GM21423 (cell line): ENCODE results near the gene ABCD1.
"Not testable (repeated sequence)": the region's sequence is repeated elsewhere in the genome, so short reads cannot be mapped to it uniquely, and the experiment has no call there.

ENCODE experiments used
- ATAC-seq: cut with Tn5 transposase; IDR thresholded peaks from one replicate; pipeline ENCODE4 v1.9.1; 2021; ENCODE audit warnings: mild to moderate bottlenecking, moderate library complexity; ENCODE audit not compliant: unreplicated experiment

The ABCD1 gene

DNA sequence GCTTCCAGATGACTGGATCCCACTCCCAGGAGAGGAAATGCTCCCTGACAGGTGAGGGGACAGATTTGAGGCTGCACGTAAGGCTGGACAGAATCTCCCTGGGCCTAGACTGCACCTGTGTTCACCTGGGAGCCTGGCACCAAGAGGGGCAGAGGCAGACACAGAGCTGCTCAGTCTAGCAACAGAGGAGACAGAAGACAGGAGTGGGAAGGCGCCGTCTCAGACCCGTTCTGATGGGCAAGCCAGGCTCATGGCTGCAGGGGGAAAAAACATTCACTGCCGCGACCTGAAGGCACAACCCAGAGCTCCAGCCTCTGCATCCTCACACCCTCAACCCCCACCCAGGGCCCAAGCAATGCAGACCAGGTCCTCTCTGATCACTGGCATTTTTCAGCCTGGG is 17.2 kb upstream of the ABCD1 start:
- ATAC-seq: no peak

DNA sequence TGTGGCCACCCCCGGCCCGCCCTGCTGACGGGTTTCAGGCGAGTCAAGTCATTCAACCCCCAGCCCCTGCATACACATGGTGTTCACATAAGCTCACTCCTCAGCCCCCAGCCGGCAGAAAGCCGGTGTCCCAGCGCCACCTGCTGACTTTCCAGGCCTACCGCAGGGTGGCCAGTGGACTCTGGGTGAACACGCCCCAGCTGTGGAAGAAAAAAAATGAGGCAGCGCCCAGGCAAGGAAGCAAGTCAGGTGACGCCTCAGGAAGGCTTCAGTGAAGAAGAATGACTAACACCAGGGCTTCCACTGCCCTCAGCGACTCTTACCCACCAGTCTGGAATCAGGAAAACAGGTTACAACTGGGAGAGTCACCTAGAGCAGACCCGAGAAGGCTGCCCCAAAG is 16.2 kb upstream of the ABCD1 start:
- ATAC-seq: no peak

DNA sequence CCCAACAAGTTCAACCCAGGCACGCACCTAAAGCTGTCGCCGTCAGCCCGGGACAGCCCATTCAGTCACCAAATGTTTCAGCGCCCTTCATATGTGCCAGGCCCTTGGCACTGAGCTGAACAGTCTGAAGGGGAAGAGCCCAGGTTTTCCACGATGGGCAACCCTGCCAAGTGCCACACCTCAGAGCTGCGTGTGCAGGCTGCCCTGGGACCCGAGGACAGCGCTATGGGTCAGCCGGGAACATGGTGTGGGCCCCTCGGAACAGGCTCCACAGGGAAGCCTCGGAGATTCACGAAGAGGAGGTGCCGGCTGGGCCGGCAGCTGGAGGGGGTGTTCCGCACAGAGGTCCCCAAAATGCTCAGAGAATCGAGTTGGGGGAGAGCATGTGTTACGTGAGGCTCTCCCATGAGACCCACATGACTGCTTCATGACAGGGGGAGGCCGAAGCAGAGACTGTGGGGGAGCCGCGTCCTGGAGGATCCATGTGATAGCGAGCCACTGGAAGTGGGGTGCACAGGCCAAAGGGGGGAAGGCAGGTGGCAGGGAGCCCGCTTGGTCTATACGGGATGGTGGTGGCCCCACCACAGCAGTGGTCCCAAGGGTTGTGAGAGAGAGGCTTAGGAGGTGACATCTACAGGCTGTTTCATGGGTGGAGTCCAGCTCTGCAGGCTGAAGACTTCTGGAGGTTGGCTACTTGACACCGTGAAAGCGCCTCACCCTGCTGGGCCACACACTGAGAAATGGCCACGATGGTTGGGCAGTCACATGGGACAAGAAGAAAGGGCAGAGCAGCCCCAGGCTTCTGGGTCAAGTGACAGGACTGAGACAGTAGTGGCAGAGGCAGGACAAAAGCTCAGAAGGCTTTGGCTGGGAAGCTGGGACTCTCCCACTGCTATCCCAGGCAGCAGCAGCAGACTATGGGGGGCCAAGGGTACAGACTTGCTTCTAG is 14.7 kb upstream of the ABCD1 start:
- no peak for ATAC-seq

DNA sequence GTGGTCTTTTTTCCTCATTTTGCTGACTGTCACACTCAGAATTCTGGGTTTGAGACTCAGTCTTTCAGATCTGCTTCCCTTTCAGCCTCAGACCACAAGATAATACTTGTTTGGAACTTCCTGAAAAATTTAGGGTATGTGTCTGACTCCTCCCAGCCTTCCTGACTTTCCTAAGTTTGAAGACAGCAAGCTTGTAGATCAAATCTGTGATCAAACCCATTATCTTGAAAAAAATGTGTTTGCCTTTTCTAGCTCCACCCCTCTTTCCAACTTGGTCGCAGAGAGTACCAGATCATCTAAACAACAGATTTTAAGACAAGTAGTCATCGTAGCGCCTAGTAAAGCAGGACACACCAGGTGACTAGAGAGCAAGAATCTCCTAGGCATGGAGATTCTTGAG is 10.4 kb upstream of the ABCD1 start:
- no peak for ATAC-seq

DNA sequence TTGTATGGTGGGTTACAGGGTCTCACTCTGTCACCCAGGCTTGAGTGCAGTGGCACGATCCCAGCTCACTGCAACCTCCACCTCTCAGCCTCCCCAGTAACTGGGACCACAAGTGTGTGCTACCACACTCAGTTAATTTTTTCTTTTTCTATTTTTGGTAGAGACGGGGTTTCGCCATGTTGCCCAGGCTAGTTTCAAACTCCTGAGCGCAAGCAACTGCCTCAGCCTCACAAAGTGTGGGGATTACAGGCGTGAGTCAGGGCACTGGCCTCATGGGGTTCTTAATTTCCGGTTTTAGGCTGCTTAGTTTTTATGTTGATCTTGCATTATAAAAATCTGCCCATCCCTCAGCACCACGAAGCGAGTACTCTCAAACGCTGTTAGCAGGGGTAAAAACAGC is 7.2 kb upstream of the ABCD1 start:
- no peak for ATAC-seq

DNA sequence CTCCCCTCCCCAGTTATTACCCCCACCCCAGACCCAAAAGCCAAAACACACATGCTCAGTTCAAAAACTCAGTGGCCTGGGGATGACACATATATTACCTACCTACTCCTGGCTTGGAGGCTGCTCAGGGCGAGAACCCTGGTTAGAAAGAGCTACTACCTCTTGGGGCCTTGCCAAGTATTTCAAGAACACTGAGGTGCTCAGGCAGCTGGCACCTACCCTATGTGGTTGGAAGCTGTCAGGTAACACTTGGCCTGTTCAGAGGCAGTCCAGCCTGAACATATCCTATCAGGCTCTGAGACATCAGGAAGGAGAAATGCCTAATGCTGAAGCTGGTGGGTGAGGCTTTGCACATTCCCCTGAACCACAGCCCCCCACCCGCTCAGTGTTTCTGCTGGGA is 5.4 kb upstream of the ABCD1 start:
- no peak for ATAC-seq

DNA sequence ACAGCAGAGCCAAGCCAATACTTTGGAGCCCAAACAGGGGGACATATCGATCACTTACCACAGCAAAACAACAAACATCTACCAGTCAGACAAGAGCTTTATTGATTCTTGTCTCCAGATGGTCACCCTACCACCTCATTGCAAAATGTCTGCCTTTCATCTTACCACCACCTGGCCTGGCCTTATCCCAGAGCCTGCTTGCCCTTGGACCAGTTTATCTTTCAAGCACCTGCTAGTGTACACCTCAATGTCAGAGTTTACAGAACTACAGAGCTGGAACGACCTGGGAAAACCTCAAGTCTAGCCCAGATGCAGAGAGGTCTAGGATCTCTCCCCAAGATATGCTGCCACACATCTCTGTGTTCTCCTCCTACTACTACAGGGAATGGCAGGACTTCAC is 5.0 kb upstream of the ABCD1 start:
- ATAC-seq: no peak

DNA sequence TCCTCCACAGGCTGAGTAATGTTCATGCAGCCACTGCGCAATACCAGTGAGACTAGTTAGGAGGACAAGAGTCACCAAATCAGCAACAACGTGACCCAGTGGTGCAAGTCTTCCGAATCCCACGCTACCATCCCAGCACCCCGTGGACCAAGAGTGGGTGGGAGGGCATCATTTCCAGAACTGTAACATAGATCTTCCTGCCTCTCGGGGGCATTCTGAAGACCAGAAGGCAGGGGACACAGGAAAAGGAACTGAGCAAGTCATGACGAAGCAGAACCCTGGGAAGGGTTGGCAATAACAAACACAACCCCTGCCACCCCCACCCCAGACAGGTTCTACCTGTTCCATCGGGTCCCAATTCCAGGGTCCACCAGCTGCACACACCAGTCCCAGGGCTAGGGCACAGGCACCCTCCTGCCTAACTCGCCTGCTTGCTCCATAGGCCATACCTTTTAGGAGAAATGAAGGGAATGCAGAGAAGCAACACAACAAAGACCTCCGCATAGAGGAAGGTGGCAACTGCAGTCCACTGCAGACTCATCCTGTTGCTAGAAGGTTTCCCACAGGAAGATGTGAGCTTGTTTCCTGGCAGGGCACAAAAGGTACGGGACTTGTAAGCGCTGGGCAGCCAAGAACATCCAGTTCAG is 1.8 kb upstream of the ABCD1 start:
- no peak for ATAC-seq

- ATAC-seq: peak; percentile 29
Measured at GRCh38 chrX:153723351-153724251, 1.1 kb upstream of the ABCD1 start.

DNA sequence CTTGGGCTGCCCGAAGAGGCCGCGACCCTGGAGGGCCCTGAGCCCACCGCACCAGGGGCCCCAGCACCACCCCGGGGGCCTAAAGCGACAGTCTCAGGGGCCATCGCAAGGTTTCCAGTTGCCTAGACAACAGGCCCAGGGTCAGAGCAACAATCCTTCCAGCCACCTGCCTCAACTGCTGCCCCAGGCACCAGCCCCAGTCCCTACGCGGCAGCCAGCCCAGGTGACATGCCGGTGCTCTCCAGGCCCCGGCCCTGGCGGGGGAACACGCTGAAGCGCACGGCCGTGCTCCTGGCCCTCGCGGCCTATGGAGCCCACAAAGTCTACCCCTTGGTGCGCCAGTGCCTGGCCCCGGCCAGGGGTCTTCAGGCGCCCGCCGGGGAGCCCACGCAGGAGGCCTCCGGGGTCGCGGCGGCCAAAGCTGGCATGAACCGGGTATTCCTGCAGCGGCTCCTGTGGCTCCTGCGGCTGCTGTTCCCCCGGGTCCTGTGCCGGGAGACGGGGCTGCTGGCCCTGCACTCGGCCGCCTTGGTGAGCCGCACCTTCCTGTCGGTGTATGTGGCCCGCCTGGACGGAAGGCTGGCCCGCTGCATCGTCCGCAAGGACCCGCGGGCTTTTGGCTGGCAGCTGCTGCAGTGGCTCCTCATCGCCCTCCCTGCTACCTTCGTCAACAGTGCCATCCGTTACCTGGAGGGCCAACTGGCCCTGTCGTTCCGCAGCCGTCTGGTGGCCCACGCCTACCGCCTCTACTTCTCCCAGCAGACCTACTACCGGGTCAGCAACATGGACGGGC is 579 bp downstream of the ABCD1 start:
- ATAC-seq: no peak

DNA sequence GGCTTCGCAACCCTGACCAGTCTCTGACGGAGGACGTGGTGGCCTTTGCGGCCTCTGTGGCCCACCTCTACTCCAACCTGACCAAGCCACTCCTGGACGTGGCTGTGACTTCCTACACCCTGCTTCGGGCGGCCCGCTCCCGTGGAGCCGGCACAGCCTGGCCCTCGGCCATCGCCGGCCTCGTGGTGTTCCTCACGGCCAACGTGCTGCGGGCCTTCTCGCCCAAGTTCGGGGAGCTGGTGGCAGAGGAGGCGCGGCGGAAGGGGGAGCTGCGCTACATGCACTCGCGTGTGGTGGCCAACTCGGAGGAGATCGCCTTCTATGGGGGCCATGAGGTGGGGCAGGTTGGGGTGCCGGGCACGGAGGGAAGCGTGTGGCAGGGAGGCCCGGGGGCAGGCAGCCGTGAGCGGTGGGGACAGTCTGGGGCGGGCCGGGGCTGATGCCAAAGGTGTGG is 1.2 kb downstream of the ABCD1 start:
- ATAC-seq: no peak

- peak; percentile 51 for ATAC-seq
Measured at GRCh38 chrX:153726286-153727122, 1.8 kb downstream of the ABCD1 start.

DNA sequence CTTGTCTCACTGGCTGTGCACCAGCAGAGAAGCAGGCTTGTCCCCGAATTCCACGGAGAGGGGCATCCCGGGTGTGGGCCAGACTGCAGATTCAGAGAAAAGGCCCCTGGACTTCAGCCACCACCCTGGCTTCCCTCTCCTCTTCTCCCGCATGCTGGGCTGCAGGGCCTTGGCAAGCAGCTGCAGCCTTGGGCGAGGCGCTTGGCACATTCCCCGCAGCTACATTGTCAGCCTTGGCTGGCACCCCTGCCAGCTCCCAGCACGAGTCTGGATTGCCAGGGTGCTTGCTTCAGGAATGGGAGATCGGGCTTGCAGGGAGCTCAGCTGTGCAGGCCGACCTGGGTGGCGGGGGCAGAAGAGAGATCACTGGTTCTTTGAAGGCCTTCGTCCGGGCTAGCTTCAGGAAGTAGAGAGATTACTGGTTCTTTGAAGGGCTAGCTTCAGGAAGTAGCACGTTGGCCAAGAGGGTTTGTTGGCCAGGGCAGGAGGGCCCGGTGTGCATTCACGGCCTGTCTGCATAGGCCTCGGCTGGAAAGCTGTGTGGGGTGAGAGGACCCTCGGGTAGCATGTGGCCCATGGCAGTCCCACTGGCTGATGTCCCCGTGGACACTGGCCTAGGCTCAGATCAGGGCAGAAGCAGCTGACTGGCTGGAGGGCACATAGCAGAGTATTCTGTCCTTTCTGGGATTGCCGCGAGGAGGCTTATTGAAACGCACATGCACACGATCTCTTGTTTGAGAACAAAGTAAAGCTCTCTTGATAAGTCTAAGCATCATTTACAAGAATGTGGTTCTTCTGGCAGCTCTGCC is 2.7 kb downstream of the ABCD1 start:
- no peak for ATAC-seq

GRCh38 chrX:153728095-153728494 is 3.4 kb downstream of the ABCD1 start:
- no peak for ATAC-seq

DNA sequence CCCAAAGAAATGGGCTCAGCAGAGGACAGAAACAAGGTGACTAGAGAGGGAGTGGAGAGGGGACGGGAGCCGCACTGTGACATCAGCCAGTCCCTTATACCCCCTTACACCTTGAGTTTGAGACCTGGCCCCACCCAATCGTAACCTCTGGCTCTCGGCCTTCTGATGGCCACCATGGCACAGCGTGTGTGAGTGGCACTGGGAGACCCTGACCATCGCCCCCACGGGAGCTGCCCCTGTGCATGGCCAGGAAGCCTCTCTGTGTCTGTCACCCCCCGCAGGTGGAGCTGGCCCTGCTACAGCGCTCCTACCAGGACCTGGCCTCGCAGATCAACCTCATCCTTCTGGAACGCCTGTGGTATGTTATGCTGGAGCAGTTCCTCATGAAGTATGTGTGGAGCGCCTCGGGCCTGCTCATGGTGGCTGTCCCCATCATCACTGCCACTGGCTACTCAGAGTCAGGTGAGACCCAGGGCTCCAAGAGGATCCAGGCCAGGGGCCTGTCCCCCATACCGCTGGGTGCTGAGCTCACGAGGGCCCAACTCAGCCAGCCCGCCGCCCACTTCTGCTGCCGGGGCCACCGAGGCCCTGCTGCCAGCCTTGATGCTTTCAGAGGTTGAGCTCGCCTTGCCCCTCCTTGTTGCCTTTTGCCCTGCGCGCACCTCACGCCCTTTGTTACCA is 4.4 kb downstream of the ABCD1 start:
- no peak for ATAC-seq

DNA sequence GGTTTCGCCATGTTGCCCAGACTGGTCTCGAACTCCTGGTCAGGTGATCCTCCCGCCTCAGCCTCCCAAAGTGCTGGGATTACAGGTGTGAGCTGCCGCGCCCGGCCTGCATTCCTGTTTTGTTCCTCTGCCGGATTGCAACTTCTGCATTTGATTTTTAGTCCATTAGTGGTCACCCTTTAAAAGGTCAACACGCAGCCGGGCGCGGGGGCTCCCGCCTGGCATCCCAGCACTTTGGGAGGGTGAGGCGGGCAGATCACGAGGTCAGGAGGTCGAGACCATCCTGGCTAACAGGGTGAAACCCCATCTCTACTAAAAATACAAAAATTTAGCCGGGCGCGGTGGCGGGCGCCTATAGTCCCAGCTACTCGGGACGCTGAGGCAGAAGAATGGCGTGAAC is 5.5 kb downstream of the ABCD1 start:
- ATAC-seq: not testable (repeated sequence)

GRCh38 chrX:153731117-153731844 is 6.6 kb downstream of the ABCD1 start:
- ATAC-seq: no peak

DNA sequence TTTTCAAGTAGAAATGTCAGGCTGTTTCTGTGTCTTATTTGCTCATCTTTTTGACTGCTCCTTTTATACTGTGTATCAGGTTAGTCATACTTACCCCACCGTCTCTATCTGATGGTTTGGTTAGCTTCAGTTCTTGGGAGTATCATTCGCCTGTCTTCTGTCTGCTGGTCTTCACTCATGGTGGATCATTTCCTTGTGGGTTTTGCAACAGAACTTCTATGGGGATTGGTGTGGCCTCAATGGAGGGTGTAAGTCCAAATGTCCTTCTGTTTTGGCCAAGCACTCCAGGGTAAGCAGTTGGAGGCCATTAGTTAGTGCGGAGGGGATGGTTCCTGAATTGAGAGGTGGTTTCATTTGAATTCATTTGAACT is 7.2 kb downstream of the ABCD1 start:
- no peak for ATAC-seq
